Measurements from ENCODE around the gene KRTAP5-10. TPM values are rescaled to one million over a fixed set of nuclear protein-coding genes. Genes with fewer than 3 reads are reported as not detected.
A peak's percentile ranks its signal among the peaks of the same experiment; 100 is the strongest.

The KRTAP5-10 gene
- polyA plus RNA-seq, 2 of the 4 experiments (the other 2 are of a cell fraction), result not detected

- Histone ChIP-seq H3K4me1 (no peaks in the 10 kb centered on the region), H3K27ac (no peak within 1 kb of the TSS), H3K4me3 (no peak within 1 kb of the TSS), H3K9me3 (peaks cover 2% of the 10 kb centered on the region; the same call in 1 of the 3 replicates), H3K4me2 (no peak within 1 kb of the TSS)
- no peak for DNase-seq (ENCODE audit: low read depth in 1 of 2, low spot score in 1 of 2)
- WGBS (ENCODE audit: missing lambda C conversion rate), result 60% methylated on average over 5 of the region's 5 CpGs
- TF ChIP-seq HDAC2 (IDR thresholded peaks at IDR 0.05) (no peak), MAZ (IDR thresholded peaks at IDR 0.05; ENCODE audit: borderline replicate concordance, low read depth, low read length) (no peak), CHD2 (IDR thresholded peaks at IDR 0.05; ENCODE audit: low read length, partially characterized antibody) (no peak), FOSB (CRISPR knock-in tag; IDR thresholded peaks at IDR 0.05) (no peak), HOXA7 (CRISPR knock-in tag; IDR thresholded peaks at IDR 0.05) (no peak), HOXB13 (CRISPR knock-in tag; IDR thresholded peaks at IDR 0.05; ENCODE audit: low read depth) (no peak), NR3C1 (IDR thresholded peaks at IDR 0.05) (no peak), RAD21 (conservative IDR thresholded peaks at IDR 0.05 in 1 of 2, IDR thresholded peaks at IDR 0.05 in 1 of 2) (no peak)
- ATAC-seq, result no peak; a peak in 1 of 6 replicates
- CTCF ChIA-PET, result interaction anchor here (0.6 to 1.6 kb wide), 2 partner anchors 32 to 898 kb away, joined by 3 to 4 read pairs; no protein-coding TSS in a partner anchor
- FAIRE-seq, result no peak
- POLR2A ChIA-PET, result no interaction called here
These were observed 17.2 kb upstream of the KRTAP5-10 start, which contains the start of gene KRTAP5-9 for GRCh38 chr11:71548120-71548519. KRTAP5-9 (plus strand) TSS chr11:71548420; CDS start chr11:71548658, 238 bp downstream.

DNA sequence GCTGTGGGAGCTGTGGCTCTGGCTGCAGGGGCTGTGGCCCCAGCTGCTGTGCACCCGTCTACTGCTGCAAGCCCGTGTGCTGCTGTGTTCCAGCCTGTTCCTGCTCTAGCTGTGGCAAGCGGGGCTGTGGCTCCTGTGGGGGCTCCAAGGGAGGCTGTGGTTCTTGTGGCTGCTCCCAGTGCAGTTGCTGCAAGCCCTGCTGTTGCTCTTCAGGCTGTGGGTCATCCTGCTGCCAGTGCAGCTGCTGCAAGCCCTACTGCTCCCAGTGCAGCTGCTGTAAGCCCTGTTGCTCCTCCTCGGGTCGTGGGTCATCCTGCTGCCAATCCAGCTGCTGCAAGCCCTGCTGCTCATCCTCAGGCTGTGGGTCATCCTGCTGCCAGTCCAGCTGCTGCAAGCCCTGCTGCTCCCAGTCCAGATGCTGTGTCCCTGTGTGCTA, 16.6 kb upstream of the KRTAP5-10 start:
- peaks cover 2% of the 10 kb centered on the region; the same call in 1 of the 3 replicates for H3K9me3 ChIP-seq
- no peak for DNase-seq (ENCODE audit: low read depth in 1 of 2, low spot score in 1 of 2)
- no peak overlapping the region for H3K27ac ChIP-seq
- ChIA-PET POLR2A (no interaction called here), CTCF (interaction anchor here (1.1 to 1.6 kb wide), 2 partner anchors 11 to 32 kb away, joined by 3 to 4 read pairs; no protein-coding TSS in a partner anchor)
- H3K4me1 ChIP-seq, result no peaks in the 10 kb centered on the region
- TF ChIP-seq, protein P1, sequence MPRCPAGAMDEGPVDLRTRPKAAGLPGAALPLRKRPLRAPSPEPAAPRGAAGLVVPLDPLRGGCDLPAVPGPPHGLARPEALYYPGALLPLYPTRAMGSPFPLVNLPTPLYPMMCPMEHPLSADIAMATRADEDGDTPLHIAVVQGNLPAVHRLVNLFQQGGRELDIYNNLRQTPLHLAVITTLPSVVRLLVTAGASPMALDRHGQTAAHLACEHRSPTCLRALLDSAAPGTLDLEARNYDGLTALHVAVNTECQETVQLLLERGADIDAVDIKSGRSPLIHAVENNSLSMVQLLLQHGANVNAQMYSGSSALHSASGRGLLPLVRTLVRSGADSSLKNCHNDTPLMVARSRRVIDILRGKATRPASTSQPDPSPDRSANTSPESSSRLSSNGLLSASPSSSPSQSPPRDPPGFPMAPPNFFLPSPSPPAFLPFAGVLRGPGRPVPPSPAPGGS (IDR thresholded peaks at IDR 0.05), result no peak
- TF ChIP-seq RNF2 (IDR thresholded peaks at IDR 0.05; ENCODE audit: borderline replicate concordance, low read depth) (no peak), CBX2 (IDR thresholded peaks at IDR 0.05; ENCODE audit: borderline replicate concordance, low read depth) (no peak), KDM5A (IDR thresholded peaks at IDR 0.05) (no peak), NR3C1 (IDR thresholded peaks at IDR 0.05) (no peak), BHLHE40 (IDR thresholded peaks at IDR 0.05; ENCODE audit: low read depth, low read length) (no peak), KDM1A (IDR thresholded peaks at IDR 0.05; ENCODE audit: low read depth) (no peak), TFCP2L1 (CRISPR knock-in tag; IDR thresholded peaks at IDR 0.05) (no peak), ZSCAN20 (CRISPR knock-in tag; IDR thresholded peaks at IDR 0.05) (no peak), FOSB (CRISPR knock-in tag; IDR thresholded peaks at IDR 0.05) (no peak)
- TF ChIP-seq, protein P2, sequence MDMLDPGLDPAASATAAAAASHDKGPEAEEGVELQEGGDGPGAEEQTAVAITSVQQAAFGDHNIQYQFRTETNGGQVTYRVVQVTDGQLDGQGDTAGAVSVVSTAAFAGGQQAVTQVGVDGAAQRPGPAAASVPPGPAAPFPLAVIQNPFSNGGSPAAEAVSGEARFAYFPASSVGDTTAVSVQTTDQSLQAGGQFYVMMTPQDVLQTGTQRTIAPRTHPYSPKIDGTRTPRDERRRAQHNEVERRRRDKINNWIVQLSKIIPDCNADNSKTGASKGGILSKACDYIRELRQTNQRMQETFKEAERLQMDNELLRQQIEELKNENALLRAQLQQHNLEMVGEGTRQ (IDR thresholded peaks at IDR 0.05), result no peak
- TF ChIP-seq, protein P3, sequence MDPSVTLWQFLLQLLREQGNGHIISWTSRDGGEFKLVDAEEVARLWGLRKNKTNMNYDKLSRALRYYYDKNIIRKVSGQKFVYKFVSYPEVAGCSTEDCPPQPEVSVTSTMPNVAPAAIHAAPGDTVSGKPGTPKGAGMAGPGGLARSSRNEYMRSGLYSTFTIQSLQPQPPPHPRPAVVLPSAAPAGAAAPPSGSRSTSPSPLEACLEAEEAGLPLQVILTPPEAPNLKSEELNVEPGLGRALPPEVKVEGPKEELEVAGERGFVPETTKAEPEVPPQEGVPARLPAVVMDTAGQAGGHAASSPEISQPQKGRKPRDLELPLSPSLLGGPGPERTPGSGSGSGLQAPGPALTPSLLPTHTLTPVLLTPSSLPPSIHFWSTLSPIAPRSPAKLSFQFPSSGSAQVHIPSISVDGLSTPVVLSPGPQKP (IDR thresholded peaks at IDR 0.05; ENCODE audit: low read depth, low read length), result no peak
- TF ChIP-seq, protein P4, sequence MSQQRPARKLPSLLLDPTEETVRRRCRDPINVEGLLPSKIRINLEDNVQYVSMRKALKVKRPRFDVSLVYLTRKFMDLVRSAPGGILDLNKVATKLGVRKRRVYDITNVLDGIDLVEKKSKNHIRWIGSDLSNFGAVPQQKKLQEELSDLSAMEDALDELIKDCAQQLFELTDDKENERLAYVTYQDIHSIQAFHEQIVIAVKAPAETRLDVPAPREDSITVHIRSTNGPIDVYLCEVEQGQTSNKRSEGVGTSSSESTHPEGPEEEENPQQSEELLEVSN (IDR thresholded peaks at IDR 0.05; ENCODE audit: borderline replicate concordance, low read depth), result no peak
- FAIRE-seq, result no peak
- H3K4me2 ChIP-seq, result no peak overlapping the region
- WGBS (ENCODE audit: missing lambda C conversion rate), result 24% methylated on average over 5 of the region's 5 CpGs
- ATAC-seq, result no peak; a peak in 1 of 6 replicates
- no peak overlapping the region for H3K4me3 ChIP-seq

DNA sequence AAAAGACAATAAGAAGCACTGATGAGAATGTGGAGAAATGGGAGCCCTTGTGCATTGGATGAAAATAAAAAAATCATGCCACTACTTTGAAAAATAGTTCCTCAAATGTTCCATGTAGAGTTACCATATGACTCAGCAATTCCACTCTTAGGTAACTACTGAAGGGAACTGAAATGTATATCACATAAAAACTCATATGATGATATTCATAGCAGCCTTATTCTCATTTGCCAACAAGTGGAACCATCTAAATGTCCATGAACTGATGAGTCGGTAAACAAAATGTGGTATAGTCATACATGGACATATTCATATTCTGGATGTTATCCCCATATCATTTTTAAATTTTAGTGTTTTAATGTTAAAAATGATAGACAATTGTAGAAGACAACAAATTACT, 13.7 kb upstream of the KRTAP5-10 start:
- WGBS (ENCODE audit: missing lambda C conversion rate), result 95% methylated on average over 1 of the region's 1 CpG
- no peak for TF ChIP-seq RFX5 (IDR thresholded peaks at IDR 0.05)
- TF ChIP-seq MYC (IDR thresholded peaks at IDR 0.05; ENCODE audit: borderline replicate concordance, low read length), result no peak
- no peak for TF ChIP-seq PHF8 (IDR thresholded peaks at IDR 0.05; ENCODE audit: borderline replicate concordance, low read depth)
- peak; percentile 56 for TF ChIP-seq NFE2L2 (conservative IDR thresholded peaks at IDR 0.05; ENCODE audit: low read length)
- TF ChIP-seq POLR2A (IDR thresholded peaks at IDR 0.05; ENCODE audit: low read length), result no peak
- peak; percentile 84 for TF ChIP-seq MAFK (IDR thresholded peaks at IDR 0.05; ENCODE audit: partially characterized antibody)
- TF ChIP-seq HOXB13 (CRISPR knock-in tag; IDR thresholded peaks at IDR 0.05; ENCODE audit: low read depth), result no peak
- FAIRE-seq, result no peak
- H3K9me3 ChIP-seq, result peaks cover 2% of the 10 kb centered on the region; the same call in 1 of the 3 replicates
- no peak overlapping the region for H3K4me2 ChIP-seq
- DNase-seq (ENCODE audit: low read depth in 1 of 2, low spot score in 1 of 2), result no peak
- H3K4me3 ChIP-seq, result no peak overlapping the region
- CTCF ChIA-PET, result no interaction called here
- no peaks in the 10 kb centered on the region for H3K4me1 ChIP-seq
- ATAC-seq, result no peak
- POLR2A ChIA-PET, result no interaction called here
- H3K27ac ChIP-seq, result no peak overlapping the region
